GM12874 (cell line): ENCODE measurements around the gene S100B.

Experiments
- TF ChIP-seq, protein P1 (sequence below): IDR thresholded peaks from 2 replicates; pipeline ENCODE4 v1.5.1; 2011; ENCODE audit warnings: low read depth, mild to moderate bottlenecking, control low read depth, low read length, moderate library complexity; ENCODE audit not compliant: insufficient read depth

Gene S100B

DNA sequence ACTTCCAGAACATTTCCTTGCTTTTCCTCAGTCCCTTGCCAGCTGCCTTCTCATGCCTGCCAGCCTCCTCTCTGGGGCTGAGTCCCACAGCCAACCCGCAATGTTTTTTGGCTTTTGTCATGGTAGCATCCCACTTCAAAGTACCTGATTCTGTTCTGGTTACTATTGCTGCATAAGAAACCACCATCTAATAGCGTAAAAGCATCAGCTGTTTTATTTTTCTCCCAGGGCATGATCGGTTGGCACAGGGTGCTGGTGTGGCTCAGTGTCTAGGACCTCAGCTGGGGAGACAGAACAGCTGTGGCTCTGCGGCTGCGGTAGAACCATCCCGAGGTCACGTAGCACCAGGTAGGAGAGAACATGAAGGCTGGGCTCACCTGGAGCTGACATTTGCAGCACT lies 21.7 kb upstream of the S100B start:
- TF ChIP-seq, protein P1, sequence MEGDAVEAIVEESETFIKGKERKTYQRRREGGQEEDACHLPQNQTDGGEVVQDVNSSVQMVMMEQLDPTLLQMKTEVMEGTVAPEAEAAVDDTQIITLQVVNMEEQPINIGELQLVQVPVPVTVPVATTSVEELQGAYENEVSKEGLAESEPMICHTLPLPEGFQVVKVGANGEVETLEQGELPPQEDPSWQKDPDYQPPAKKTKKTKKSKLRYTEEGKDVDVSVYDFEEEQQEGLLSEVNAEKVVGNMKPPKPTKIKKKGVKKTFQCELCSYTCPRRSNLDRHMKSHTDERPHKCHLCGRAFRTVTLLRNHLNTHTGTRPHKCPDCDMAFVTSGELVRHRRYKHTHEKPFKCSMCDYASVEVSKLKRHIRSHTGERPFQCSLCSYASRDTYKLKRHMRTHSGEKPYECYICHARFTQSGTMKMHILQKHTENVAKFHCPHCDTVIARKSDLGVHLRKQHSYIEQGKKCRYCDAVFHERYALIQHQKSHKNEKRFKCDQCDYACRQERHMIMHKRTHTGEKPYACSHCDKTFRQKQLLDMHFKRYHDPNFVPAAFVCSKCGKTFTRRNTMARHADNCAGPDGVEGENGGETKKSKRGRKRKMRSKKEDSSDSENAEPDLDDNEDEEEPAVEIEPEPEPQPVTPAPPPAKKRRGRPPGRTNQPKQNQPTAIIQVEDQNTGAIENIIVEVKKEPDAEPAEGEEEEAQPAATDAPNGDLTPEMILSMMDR: no peak

DNA sequence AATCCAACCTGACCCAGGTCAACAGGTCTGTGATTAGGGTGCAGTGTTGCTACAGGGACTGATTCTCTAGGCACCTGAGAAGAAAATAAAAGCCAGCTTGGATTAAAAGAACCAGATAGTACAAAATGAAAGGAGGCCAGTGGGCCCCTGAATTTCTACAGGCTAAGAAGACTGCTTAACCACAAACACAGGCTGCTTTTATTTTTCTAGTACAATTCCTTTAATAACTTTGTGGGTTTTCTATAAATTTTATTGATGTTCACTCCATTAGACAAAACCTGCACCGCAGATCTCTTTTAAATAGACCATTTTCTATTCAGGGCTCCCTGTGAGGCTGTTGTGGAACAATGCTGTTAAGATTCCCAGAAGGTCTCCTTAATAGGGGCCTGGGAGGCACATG lies 20.9 kb upstream of the S100B start:
- TF ChIP-seq, protein P1: no peak

DNA sequence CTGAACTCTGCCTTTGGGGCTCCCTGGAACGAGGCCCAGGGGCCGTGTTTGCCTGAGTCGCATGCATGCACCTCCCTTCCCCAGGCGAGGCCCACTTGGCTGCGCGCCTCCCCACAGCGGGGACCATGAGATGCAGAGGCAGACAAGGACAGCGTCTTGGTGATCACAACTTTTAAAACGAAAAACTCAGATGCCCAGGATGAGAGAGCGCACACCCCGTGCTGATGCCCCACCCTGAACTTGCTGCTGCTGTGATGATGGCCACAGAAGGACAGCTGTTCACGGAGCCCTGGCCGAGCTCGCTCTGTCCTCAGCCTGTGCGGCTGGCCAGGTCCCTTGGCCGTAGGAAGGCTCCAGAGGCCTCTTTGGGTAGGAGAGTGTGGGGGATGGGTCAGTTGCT lies 19.2 kb upstream of the S100B start:
- TF ChIP-seq, protein P1: no peak

DNA sequence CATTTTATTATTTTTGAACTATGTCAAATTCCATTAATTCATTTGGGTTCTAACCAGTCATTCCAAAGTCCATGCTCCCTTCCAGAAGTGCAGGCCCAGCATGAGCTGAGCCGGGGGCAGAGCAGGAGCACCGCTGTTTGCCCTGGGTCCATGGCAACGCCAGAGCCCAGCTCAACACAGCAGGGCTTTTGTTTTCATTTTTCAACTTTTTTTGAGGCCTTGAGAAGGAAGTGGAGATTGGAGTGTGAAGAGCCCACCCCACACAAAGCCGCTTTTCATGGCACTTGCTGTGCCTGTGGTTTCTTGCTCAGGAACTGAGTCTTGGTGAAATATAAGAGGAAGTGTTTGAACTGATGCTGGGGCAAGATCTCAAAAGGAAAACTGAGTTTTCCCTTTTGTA lies 17.3 kb upstream of the S100B start:
- TF ChIP-seq, protein P1: no peak

DNA sequence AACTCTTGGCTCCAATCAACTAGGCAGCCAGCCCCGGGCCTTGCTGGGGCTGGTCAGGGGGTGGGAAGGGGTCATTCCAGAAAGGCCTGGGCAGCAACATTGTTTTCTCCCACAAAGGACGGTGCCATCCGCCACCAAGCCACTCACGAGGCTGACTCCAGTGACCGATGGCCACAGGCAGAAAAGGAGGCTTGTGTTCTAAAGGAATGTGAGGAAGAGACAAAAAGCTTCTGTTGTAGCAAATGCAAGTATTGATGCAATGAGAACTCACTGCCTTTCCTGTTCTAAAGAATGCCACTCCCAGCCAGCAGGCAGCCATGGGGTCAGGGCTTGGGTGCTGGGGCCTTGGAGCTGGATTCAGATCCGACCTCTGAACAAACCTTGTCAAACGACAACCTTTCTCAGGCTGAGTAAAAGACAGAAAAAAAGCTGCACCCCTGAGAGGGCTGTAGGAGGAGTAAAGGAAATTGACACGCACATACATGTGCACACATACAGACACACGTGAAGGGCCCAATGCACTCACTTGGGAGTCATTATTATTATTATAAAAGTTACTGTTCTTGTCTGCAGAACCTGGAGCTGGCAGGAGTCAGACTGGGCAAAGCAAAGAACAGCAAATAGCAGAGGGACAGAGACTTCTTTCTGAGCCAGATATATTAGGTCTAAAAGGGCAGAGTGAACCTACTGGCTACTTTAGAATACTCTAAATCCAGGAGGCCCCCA lies 16.7 kb upstream of the S100B start:
- TF ChIP-seq, protein P1: no peak

DNA sequence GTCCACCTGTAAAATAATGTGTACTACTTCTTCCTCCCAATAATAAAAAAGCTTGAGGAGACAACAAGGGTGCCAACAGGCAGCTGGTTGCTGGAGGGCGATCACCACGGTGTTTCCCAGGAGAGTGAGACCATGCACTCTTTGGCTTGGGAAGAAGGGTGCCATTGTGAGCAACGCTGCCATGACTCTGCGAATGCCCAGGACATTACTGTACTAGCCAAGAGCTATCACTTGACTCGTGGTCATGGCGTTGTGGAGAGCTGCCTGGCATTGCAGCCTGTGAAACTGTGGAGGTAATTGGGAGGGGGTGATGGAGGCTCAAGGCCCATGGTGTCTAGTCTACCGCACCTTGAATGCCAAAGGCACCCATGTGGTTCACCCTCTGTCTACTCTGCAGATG lies 16.0 kb upstream of the S100B start:
- TF ChIP-seq, protein P1: no peak

DNA sequence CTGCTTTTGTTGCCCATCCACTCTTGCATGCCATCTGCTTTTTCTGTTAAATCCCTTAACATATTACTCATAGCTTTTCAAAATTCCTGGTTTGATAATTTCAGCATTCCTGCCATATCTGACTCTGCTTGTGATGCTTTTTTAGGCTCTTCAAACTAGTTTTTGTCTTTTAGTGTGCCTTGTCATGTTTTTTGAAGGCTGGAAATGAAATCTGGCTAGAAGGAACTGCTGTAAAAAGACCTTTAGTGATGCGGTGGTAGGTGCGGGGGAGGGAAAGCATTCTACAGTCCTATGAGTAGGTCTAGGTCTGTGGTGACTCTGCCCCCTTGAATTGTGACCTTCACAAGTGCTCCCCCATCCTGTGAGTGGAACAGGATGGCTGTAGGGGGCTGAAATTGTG lies 15.0 kb upstream of the S100B start:
- TF ChIP-seq, protein P1: no peak
